IMR-90 (cell line): ENCODE measurements around the gene MESP2.

Experiments used
- FOS ChIP-seq: fragments of 150-350 bp; IDR thresholded peaks from 2 replicates; pipeline ENCODE4 v1.6.1; 2016; ENCODE audit warnings: low read depth, low read length
- POLR2A ChIP-seq: IDR thresholded peaks from 2 replicates; pipeline ENCODE4 v1.6.1; 2012; ENCODE audit warnings: mild to moderate bottlenecking, low read depth, low read length
- SMC3 ChIP-seq: fragments of 150-350 bp; IDR thresholded peaks from 2 replicates; pipeline ENCODE4 v1.6.1; 2016; ENCODE audit warnings: low read depth, mild to moderate bottlenecking, antibody characterized with exemption, low read length, moderate library complexity
- USF2 ChIP-seq: fragments of 150-350 bp; IDR thresholded peaks from 2 replicates; pipeline ENCODE4 v1.6.1; 2017; ENCODE audit warnings: mild to moderate bottlenecking, antibody characterized with exemption, low read length, low read depth

GRCh38 chr15:89761009-89761831, 14.9 kb upstream of the MESP2 start:
- no peak for TF ChIP-seq SMC3
- TF ChIP-seq POLR2A = no peak
- no peak for TF ChIP-seq USF2
- no peak for TF ChIP-seq FOS
